Measurements from ENCODE around the gene CACNA1H. TPM values are rescaled to one million over a fixed set of nuclear protein-coding genes. Genes with fewer than 3 reads are reported as not detected.
"Not testable (repeated sequence)": the region's sequence is repeated elsewhere in the genome, so short reads cannot be mapped to it uniquely, and the experiment has no call there.

The CACNA1H gene
- total RNA-seq, 1 donor from 2014 or later: 4.2 TPM

DNA sequence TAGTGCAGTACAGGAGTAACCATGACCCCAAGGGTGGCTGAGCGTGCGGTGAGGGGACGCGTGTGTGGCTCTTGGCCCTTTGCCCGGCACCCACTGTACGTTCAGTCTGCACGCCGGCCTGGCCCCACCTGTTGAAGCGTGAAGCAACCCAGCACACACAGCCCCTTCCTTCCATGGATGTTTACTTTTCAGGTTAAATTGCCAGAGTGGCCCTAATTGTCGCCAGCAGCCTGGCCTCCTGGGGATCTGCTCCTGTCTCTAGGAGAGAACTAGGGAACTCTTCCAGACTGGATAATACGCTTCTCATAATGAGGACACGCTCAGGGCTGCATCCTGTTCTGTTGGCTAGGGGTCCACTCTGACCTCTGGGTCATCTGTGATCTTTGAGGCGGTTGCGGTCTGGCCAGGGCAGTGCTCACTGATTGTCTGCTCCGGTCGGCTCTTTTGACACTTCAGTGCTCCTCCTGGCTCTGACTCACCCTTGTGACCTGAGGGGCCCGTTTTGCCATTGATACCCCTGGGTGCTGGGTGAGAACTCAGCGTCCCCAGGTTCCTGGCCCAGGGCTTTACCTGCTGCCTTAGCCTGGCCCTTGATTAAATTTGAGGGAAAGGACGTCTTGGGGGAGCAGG lies 44.4 kb downstream of the CACNA1H start:
- intact Hi-C loops (cut with DNase I): no loop called here
- ATAC-seq (ENCODE audit: poor library complexity) (no peak), DNase-seq (no peak)

DNA sequence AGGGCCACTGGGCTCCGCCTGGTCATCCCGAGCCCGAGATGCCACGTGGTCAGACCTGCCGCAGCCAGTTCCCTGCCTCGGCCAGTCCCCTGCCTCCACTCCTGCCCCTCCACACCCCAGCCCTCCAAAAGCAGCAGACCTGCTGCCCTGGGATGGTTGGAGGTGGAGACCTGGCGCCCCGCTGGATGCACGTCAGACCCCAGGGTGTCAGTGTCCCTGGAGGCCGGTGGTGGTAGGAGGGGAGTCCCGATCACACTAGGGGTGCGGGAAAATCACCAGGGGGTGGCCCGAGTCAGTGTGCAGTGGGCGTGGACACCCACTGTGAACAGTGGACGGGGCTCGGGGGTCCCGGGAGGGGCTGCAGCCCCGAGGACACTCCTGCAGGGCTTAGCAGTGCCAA lies 45.3 kb downstream of the CACNA1H start:
- no peak for DNase-seq
- ATAC-seq (ENCODE audit: poor library complexity): no peak
- intact Hi-C loops (cut with DNase I): no loop called here

DNA sequence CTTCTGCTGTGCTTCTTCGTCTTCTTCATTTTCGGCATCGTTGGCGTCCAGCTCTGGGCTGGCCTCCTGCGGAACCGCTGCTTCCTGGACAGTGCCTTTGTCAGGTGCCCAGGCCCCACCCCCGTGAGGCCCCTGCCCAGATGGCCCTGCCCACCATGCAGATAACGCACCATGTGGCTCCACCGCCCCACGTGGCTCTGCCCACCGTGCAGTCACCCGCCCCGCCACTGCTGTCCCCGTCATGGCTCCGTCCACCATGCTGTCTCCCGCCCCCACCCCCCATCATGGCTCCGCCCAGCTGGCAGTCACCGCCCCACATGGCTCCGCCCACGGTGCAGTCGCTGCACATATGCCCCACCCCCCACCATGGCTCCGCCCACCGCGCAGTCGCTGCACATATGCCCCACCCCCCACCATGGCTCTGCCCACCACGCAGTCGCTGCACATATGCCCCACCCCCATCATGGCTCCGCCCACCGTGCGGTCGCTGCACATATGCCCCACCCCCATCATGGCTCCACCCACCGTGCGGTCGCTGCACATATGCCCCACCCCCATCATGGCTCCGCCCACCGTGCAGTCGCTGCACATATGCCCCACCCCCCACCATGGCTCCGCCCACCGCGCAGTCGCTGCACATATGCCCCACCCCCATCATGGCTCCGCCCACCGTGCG lies 45.9 kb downstream of the CACNA1H start:
- intact Hi-C loops (cut with DNase I); DNase-seq; ATAC-seq (ENCODE audit: poor library complexity): not testable (repeated sequence)

DNA sequence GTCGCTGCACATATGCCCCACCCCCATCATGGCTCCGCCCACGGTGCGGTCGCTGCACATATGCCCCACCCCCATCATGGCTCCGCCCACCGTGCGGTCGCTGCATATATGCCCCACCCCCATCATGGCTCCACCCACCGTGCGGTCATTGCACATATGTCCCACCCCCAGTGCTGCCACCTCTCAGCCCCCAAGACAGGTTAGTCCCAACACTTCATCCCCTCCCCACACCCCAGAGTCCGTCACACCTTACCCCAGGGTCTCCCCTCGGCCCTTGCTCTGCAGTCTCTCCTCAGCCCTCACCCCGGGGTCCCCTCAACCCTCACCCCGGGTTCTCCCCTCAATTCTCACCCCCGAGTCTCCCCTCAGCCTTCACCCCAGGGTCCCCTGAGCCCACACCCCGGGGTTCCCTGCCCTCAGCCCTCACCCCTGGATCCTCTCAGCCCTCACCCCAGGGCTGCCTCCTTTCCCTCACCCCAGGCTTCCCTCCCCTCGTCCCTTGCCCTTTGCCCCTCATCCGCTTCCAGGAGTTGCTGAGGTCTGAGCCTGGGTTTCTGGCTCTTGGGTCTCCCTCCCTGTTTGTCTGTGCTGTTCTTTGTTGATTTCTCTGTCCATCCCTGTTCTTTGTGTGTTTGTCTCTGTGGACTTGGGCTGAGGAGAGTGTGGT lies 46.6 kb downstream of the CACNA1H start:
- no peak for ATAC-seq (ENCODE audit: poor library complexity)
- DNase-seq: no peak
- intact Hi-C loops (cut with DNase I): no loop called here

DNA sequence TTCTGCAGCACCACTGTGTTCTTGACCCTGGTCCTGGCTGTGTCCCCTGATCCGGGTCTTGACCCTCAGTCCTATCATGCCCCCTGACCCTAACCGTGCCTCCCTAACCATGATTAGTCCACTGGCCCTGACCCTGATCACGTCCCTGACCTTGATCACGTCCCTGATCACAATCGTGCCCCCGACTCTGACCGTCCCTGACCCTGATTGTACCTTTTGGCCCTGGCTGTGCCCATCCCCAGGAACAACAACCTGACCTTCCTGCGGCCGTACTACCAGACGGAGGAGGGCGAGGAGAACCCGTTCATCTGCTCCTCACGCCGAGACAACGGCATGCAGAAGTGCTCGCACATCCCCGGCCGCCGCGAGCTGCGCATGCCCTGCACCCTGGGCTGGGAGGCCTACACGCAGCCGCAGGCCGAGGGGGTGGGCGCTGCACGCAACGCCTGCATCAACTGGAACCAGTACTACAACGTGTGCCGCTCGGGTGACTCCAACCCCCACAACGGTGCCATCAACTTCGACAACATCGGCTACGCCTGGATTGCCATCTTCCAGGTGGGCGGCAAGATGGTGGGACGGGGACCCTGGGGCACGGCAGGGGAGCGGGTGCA lies 47.2 kb downstream of the CACNA1H start:
- ATAC-seq (ENCODE audit: poor library complexity) (no peak), DNase-seq (no peak)
- intact Hi-C loops (cut with DNase I): no loop called here

DNA sequence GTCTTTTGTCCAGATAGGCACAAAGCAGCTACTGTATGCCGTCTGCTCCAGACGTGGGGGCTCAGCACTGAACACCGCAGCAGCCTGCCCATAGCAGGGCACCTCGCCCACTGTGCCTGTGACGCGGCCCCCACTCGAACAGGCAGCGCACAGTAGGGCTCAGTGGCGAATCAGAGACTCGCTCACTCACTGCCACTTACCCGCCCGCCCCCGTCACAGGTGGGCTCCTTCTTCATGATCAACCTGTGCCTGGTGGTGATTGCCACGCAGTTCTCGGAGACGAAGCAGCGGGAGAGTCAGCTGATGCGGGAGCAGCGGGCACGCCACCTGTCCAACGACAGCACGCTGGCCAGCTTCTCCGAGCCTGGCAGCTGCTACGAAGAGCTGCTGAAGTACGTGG lies 48.5 kb downstream of the CACNA1H start:
- no peak for ATAC-seq (ENCODE audit: poor library complexity)
- intact Hi-C loops (cut with DNase I): no loop called here
- no peak for DNase-seq

DNA sequence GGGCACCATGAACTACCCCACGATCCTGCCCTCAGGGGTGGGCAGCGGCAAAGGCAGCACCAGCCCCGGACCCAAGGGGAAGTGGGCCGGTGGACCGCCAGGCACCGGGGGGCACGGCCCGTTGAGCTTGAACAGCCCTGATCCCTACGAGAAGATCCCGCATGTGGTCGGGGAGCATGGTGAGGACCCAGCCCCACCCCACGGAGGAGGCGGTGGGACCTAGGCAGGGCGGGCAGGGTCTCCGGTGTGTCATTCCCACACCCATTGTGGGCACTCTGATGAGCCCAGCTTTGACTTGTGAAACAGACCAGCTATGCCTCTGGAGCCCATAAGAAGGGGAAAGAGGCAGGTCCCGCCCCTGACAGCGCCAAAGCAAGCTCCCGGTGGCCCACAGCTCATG lies 49.4 kb downstream of the CACNA1H start:
- DNase-seq (no peak), ATAC-seq (ENCODE audit: poor library complexity) (no peak)
- intact Hi-C loops (cut with DNase I): no loop called here

DNA sequence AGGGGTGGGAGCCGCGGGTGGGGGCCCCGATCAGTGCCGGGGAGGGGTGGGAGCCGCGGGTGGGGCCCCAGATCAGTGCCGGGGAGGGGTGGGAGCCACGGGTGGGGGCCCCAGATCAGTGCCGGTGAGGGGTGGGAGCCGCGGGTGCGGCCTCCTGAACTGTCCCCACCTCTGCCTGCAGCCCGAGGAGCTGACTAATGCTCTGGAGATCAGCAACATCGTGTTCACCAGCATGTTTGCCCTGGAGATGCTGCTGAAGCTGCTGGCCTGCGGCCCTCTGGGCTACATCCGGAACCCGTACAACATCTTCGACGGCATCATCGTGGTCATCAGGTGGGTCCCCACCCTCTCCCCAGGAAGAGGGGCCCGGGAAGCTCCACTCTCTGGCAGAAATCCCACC lies 52.0 kb downstream of the CACNA1H start:
- intact Hi-C loops (cut with DNase I): no loop called here
- DNase-seq (no peak), ATAC-seq (ENCODE audit: poor library complexity) (no peak)

DNA sequence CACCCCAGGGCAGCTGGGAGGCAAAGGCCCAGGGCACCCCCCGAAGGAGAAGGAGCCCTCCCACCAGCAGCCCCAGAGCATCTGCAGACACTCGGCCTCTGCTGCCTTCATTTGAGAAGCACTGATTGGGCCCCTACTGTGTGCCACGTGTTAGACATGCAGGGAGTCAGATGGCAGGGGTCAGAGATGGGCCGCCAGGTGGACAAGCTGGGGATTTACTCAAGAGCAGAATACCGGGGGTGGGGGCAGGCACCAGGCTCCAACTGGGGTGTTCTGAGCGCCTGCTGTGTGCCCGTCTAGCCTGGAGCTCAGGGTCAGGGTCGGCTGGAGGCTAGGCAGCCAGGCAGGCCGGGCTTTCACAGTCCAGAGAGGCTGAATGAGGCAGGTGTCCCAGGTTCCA lies 53.4 kb downstream of the CACNA1H start:
- ATAC-seq (ENCODE audit: poor library complexity) (no peak), DNase-seq (no peak)
- intact Hi-C loops (cut with DNase I): no loop called here

DNA sequence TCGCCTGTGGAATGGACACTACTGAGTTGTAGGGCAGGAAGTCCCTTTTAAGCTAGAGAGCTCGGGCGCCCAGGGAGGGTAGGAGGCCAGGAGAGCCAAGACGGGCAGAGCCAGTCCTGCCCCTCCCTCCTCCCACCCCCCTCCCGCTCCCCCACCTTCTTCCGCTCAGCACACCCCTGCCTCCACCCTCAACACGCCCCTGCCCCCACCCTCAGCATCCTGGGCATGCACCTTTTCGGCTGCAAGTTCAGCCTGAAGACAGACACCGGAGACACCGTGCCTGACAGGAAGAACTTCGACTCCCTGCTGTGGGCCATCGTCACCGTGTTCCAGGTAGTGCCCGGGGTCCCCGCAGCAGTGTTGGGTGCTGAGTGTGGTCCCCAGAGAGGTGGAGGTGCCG lies 53.9 kb downstream of the CACNA1H start:
- ATAC-seq (ENCODE audit: poor library complexity) (no peak), DNase-seq (no peak)
- intact Hi-C loops (cut with DNase I): no loop called here

DNA sequence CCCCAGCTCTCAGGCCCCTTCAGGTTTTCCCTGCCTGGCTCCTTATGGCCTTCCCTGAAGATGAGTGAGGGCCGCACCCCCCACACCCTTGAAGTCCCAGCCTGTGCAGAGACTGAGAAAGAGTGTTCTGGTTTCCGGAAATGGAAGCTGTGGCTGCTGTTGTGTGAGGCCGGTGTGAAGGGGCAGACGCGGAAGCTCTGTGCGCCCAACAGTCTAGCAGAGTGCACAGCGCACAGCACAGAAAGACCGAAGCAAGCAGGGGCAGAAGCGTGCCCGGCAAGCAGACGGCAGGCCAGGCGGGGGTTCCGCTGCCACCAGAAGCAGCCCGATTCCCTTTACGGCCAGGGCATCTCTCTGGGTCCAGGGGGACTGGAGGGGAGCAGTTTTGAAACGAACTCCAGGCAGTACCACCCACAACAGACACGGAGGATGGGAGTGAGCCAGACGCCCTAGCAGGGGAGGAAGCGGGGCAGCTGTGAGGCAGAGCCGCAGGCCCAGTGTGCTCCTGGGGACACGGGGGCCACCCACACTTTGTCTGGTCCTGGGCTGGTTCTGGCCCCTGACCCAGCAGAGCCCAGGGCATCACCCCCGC lies 55.4 kb downstream of the CACNA1H start:
- intact Hi-C loops (cut with DNase I): no loop called here
- ATAC-seq (ENCODE audit: poor library complexity) (no peak), DNase-seq (no peak)

DNA sequence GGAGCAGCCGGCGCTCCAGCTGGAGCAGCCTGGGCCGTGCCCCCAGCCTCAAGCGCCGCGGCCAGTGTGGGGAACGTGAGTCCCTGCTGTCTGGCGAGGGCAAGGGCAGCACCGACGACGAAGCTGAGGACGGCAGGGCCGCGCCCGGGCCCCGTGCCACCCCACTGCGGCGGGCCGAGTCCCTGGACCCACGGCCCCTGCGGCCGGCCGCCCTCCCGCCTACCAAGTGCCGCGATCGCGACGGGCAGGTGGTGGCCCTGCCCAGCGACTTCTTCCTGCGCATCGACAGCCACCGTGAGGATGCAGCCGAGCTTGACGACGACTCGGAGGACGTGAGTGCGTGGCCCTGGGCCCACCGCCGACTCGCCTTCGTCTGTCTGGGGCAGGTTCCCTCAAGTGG lies 56.2 kb downstream of the CACNA1H start:
- DNase-seq: no peak
- intact Hi-C loops (cut with DNase I): no loop called here
- no peak for ATAC-seq (ENCODE audit: poor library complexity)

DNA sequence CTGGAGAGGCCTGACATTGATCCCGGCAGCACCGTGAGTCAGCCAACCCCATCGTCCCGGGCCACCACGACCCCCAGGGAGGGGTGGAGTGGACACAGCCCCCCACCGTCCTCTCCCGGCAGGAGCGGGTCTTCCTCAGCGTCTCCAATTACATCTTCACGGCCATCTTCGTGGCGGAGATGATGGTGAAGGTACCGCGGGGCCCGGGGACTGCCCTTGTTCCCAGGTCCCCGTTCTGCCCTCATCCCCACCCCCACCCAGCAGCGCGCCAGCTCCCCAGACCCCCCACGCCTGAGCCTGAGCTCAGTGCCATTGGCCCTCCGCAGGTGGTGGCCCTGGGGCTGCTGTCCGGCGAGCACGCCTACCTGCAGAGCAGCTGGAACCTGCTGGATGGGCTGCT lies 57.6 kb downstream of the CACNA1H start:
- ATAC-seq (ENCODE audit: poor library complexity) (no peak), DNase-seq (no peak)
- intact Hi-C loops (cut with DNase I): no loop called here

DNA sequence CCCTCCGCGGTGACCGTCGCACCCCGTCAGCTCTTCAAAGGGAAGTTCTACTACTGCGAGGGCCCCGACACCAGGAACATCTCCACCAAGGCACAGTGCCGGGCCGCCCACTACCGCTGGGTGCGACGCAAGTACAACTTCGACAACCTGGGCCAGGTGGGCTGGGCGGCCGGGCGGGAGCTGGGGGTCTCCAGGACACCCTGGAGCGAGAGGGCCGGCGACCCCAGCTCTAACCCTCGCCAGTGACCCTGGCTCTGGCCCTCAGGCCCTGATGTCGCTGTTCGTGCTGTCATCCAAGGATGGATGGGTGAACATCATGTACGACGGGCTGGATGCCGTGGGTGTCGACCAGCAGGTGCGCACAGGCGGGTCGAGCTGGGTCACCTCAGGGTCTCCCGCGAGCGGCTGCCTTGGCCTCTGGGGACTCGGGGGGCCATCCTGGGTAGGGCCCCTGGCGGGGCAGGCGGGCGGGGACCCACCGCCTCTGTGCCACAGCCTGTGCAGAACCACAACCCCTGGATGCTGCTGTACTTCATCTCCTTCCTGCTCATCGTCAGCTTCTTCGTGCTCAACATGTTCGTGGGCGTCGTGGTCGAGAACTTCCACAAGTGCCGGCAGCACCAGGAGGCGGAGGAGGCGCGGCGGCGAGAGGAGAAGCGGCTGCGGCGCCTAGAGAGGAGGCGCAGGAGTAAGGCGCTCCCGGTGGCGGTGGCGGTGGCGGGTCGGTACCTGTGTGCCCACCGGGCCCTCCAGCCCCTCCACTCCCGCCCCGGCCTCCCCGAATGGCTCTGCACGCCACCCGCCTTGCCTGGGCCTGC lies 58.8 kb downstream of the CACNA1H start:
- no peak for ATAC-seq (ENCODE audit: poor library complexity)
- intact Hi-C loops (cut with DNase I): no loop called here
- no peak for DNase-seq

DNA sequence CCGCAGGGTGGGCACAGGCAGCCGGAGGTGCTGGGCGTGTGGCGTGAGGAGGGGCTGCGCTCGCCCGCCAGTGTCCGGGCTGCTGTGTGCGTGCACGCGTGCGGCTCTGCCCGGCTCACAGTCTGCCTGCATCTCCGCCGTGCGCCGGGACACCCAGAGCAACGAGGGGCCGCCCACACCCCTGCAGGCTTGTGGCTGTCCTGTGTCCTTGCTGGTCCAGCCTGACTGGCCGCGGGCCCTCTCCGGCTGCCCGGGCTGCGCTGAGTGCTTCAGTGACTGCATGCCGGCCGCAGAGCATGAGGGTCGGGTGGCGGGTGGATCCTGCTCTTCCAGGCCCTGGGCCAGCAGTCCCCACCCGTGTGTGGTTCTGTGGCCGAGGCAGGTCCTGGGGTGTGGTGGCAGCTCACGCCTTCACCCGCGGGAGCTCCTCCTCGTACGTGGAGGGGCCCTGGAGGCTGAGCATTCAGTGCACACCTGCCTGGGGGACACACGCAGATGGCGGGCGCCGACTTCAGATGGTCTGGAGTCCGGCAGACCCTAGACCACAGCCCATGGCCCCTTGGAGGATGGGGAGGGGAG lies 59.8 kb downstream of the CACNA1H start:
- DNase-seq (no peak), ATAC-seq (ENCODE audit: poor library complexity) (no peak)
- intact Hi-C loops (cut with DNase I): no loop called here

DNA sequence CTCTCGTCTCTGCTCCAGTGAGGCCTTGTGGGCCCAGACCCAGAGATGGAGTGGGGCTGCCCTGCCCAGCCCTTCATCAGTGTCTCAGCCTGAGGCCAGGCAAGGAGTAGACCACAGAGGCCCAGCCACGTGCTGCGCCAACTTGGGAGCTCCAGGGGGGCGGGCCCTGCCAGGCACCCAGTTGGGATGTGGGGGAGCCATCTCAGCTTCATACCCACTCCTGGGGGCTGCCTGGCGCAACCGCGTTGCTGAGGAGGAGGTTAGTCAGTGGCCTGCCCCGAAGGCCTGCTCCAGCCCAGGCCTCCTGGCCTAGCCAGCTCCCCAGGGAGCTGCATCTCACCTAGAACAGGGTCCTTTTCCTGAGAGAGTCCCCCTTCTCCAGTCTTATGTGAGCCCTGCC lies 60.3 kb downstream of the CACNA1H start:
- intact Hi-C loops (cut with DNase I): no loop called here
- ATAC-seq (ENCODE audit: poor library complexity): no peak
- DNase-seq: no peak

DNA sequence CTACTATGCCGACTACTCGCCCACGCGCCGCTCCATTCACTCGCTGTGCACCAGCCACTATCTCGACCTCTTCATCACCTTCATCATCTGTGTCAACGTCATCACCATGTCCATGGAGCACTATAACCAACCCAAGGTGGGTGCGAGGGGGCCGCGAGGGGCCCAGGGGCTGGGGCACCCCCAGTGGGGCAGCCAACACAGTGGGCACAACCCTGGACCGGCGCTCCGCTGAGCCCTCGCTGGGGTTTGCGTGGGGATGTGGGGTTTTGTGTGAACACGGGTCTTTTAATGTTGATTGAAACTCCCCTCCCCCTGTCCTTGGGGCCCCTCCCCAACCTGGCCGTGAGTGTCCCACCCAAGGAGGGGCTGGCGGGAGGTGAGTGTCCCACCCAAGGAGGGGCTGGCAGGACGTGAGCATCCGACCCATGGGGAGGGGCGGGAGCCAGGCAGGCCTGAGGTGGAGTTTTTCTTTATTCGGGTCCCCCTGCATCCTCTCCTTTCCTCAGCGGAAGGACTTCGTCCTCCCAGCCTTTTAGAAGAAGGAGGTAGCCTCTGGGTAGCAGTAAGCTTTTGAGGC lies 61.0 kb downstream of the CACNA1H start:
- intact Hi-C loops (cut with DNase I): no loop called here
- no peak for DNase-seq
- no peak for ATAC-seq (ENCODE audit: poor library complexity)

DNA sequence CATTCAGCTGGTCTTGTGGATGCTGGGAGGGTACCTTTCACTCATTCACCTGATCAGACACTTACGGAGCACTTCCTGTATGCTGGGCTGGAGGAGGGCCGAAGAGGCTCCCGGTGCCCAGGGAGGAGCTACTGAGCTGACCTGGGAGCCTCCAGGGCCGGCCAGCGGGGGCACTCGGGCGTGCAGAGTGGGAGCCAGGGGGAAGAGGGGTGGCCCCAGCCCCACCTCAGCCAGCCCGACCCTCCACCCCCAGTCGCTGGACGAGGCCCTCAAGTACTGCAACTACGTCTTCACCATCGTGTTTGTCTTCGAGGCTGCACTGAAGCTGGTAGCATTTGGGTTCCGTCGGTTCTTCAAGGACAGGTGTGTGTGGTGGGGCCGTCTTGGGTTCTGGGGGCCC lies 61.8 kb downstream of the CACNA1H start:
- ATAC-seq (ENCODE audit: poor library complexity) (no peak), DNase-seq (no peak)
- intact Hi-C loops (cut with DNase I): no loop called here
